GM12801 (cell line): Measurements from ENCODE around the gene SLCO2B1.

Source experiments
- CTCF ChIP-seq: IDR thresholded peaks from one replicate; pipeline ENCODE4 v1.5.1; 2011; ENCODE audit warnings: control low read depth; ENCODE audit not compliant: insufficient read length; ENCODE audit errors: extremely low read depth

The SLCO2B1 gene

DNA sequence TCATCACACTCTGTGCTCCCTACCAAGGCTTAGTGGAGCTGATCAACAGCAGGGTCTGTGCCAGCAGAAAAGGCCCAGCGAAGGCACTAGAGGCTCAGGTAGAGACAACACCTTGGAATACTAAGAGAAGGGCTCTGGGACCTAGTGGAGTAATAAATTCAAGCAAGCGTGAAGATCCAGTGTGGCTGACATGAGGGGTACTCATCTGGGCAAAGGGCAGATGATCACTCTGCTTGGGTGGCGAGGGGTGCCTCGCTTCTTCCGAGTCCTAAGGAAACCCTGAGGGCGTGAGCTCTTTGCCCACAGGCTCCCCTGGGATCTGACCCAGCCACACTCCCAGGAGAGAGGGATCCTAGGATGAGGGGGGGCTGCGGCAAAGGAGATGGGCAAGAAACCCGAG is 86.1 kb downstream of the SLCO2B1 start:
- TF ChIP-seq CTCF, result no peak

GRCh38 chr11:75238595-75239440 is 87.9 kb downstream of the SLCO2B1 start:
- TF ChIP-seq CTCF, result no peak

DNA sequence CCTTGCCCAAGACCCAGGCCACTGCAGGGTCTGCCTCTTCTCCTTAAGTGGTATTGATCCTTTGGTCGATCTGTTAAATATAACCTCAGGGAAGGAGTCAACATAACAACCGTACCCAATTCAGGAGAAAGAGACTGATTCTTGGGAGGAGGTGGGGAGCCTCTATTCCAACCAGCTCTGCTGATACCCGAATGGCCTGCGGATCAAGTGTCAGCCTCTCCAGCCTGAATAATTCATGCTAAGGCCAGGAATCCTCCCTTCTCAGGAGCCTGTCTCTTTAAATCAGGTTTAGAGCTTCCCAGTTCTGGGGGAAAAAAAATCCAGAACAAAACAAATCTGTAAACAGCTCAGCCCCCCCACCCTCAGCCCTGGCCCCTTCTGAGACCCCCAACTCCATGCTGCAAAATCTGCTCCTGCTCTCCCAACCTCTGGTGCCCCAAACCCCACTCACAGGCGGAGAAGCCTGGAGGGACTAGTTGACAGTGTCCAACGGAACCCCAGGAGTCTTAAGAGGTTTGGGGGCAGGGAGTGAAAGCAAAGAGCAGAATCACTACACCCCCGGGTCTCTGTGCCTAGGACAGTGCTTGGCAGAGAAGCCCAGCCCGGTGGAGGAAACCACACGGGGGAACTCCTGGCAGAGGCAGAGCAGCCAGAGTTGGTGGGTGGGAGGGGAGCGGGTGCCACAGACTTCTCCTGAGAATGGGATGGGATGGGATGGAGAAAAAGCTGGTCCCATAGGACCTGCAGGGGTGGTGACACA is 88.8 kb downstream of the SLCO2B1 start:
- no peak for TF ChIP-seq CTCF

- no peak for TF ChIP-seq CTCF
Observed at GRCh38 chr11:75240311-75241035, 89.6 kb downstream of the SLCO2B1 start, which contains the start of gene TPBGL. Gene TPBGL, plus strand, starts transcription at chr11:75240774. Its CDS starts 276 bp downstream, at chr11:75241050.

- TF ChIP-seq CTCF, result no peak
Observed at GRCh38 chr11:75241036-75241905, 90.4 kb downstream of the SLCO2B1 start.

DNA sequence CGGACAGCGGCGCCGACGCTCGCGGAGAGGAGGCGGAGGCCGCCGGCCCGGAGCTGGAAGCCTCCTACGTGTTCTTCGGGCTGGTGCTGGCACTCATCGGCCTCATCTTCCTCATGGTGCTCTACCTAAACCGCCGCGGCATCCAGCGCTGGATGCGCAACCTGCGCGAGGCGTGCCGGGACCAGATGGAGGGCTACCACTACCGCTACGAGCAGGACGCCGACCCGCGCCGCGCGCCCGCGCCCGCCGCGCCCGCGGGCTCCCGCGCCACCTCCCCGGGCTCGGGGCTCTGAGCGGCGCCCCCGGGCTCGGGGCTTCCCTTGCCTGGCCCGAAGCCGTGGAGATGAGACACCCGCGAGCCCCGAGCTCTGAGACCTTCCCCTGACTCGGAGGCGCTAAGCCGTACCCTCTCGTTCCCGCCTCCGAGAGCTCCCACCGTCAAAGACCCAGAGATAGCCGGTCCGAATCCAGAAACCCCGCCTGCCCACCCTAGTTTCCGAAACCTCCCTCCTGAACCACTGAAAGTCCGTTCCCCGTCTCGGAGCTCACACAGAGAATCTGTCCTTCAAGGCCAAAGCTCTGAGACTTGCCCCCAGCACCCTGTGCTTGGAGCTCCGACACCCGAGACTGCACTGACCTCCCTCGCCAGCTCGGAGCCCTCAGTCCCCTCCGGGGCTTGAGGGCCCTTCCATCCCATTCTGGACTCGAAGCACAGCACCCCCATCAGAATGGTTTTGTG is 91.2 kb downstream of the SLCO2B1 start:
- TF ChIP-seq CTCF, result no peak
